Fibroblast of skin of back (primary cell): ENCODE results near the gene RBM25. TPM values are rescaled to one million over a fixed set of nuclear protein-coding genes. Genes with fewer than 3 reads are reported as not detected.
"Not testable (repeated sequence)": the region's sequence is repeated elsewhere in the genome, so short reads cannot be mapped to it uniquely, and the experiment has no call there.

ENCODE experiments used
- DNase-seq: peaks from one replicate; pipeline ENCODE4 v3.0.0-alpha.2; 2013
- polyA plus RNA-seq, 2 experiments: library from polyadenylated mRNA; unstranded; fragments of 120-200 nt; gene quantifications; one replicate each; pipeline ENCODE4 v1.2.1, GENCODE V29; 2013; ENCODE audit not compliant: insufficient read length in 2 of 2

RBM25 gene
- 48.0 TPM for polyA plus RNA-seq (2013, experiment 1 of 2; ENCODE audit: insufficient read length)
- polyA plus RNA-seq (2013, experiment 2 of 2; ENCODE audit: insufficient read length), result 44.6 TPM

- DNase-seq, result peak; percentile 99
Measured at GRCh38 chr14:73058224-73058921, at the start of gene RBM25. RBM25 (plus strand) TSS chr14:73058534; CDS start chr14:73071642, 13,108 bp downstream.

- DNase-seq, result not testable (repeated sequence)
Measured at GRCh38 chr14:73011189-73011588, 47.1 kb upstream of the RBM25 start.

GRCh38 chr14:73014105-73014504, 44.2 kb upstream of the RBM25 start:
- peak; percentile 42 for DNase-seq

- DNase-seq, result not testable (repeated sequence)
Measured at GRCh38 chr14:73015552-73015951, 42.8 kb upstream of the RBM25 start.

- not testable (repeated sequence) for DNase-seq
Measured at GRCh38 chr14:73016011-73016410, 42.3 kb upstream of the RBM25 start.

- no peak for DNase-seq
Measured at GRCh38 chr14:73022051-73022450, 36.3 kb upstream of the RBM25 start.

- DNase-seq, result peak; percentile 19
Measured at GRCh38 chr14:73025544-73025943, 32.8 kb upstream of the RBM25 start.

GRCh38 chr14:73026243-73026844, 32.0 kb upstream of the RBM25 start:
- DNase-seq, result no peak

- DNase-seq, result peak; percentile 99
Measured at GRCh38 chr14:73026845-73027542, 31.3 kb upstream of the RBM25 start, which contains the start of gene ZFYVE1. ZFYVE1 (minus strand) TSS chr14:73027106; CDS start chr14:73024508, 2,598 bp downstream.

- DNase-seq, result no peak
Measured at GRCh38 chr14:73027546-73027945, 30.8 kb upstream of the RBM25 start.

GRCh38 chr14:73027984-73028383, 30.4 kb upstream of the RBM25 start:
- DNase-seq, result no peak

GRCh38 chr14:73036706-73037450, 21.5 kb upstream of the RBM25 start:
- not testable (repeated sequence) for DNase-seq

GRCh38 chr14:73047808-73048207, 10.5 kb upstream of the RBM25 start:
- no peak for DNase-seq

- DNase-seq, result no peak
Measured at GRCh38 chr14:73049428-73049827, 8.9 kb upstream of the RBM25 start.

GRCh38 chr14:73055251-73055650, 3.1 kb upstream of the RBM25 start:
- DNase-seq, result no peak

GRCh38 chr14:73057944-73058223, 450 bp upstream of the RBM25 start:
- DNase-seq, result no peak

- DNase-seq, result peak; percentile 35
Measured at GRCh38 chr14:73058922-73059673, 764 bp downstream of the RBM25 start.

GRCh38 chr14:73069585-73069984, 11.3 kb downstream of the RBM25 start:
- DNase-seq, result no peak

GRCh38 chr14:73091044-73091443, 32.7 kb downstream of the RBM25 start:
- DNase-seq, result no peak

GRCh38 chr14:73097421-73097820, 39.1 kb downstream of the RBM25 start:
- DNase-seq, result no peak

- no peak for DNase-seq
Measured at GRCh38 chr14:73100334-73100733, 42.0 kb downstream of the RBM25 start.
